IMR-90 (cell line): ENCODE data around the gene RORC. TPM values are rescaled to one million over a fixed set of nuclear protein-coding genes. Genes with fewer than 3 reads are reported as not detected.

Experiments
- ATAC-seq: fragments of 200-7000 bp; cut with Tn5 transposase; 2 replicates; pipeline ENCODE4 v1.9.1; 2020; ENCODE audit warnings: low read depth, mild to moderate bottlenecking, moderate library complexity
- BruUV-seq: library from RNA; stranded (reverse); fragments of 400-500 nt; replicated peaks from 2 replicates; lab custom pipeline; 2021; lab: Mats Ljungman, UMichigan
- CTCF ChIA-PET: fragments of 300-600 bp; formaldehyde crosslinking; extraction: SDS; loops from one replicate; lab custom pipeline; 2021; ENCODE audit warnings: antibody characterized with exemption; lab: Yijun Ruan, JAX
- POLR2A ChIA-PET: fragments of 300-600 bp; sonication (Branson Sonifier 250); formaldehyde crosslinking; loops from one replicate; lab custom pipeline; 2022; ENCODE audit warnings: antibody characterized with exemption; ENCODE audit not compliant: unreplicated experiment; lab: Charles Lee
- DNase-seq: peaks from one replicate; pipeline ENCODE4 v3.0.0; 2013
- H2AFZ ChIP-seq: replicated peaks from 2 replicates; pipeline ENCODE3; 2013; ENCODE audit warnings: low read length, mild to moderate bottlenecking; ENCODE audit not compliant: poor library complexity
- H2AK5ac ChIP-seq: 2 replicates; pipeline ENCODE4 v1.6.1; 2013; ENCODE audit warnings: low read depth, low read length, inconsistent platforms
- H2AK9ac ChIP-seq: replicated peaks from 2 replicates; pipeline ENCODE3; 2013; ENCODE audit warnings: mild to moderate bottlenecking, low read depth, low read length, moderate library complexity; ENCODE audit not compliant: poor library complexity
- H2BK120ac ChIP-seq: 2 replicates; pipeline ENCODE4 v1.6.1; 2013; ENCODE audit warnings: low read depth, low read length, inconsistent platforms
- H2BK15ac ChIP-seq: 3 replicates; pipeline ENCODE4 v1.6.1; 2013; ENCODE audit warnings: low read depth, low read length, inconsistent platforms
- H2BK20ac ChIP-seq: 2 replicates; pipeline ENCODE4 v1.6.1; 2013; ENCODE audit warnings: low read depth, mild to moderate bottlenecking, inconsistent platforms, low read length, moderate library complexity
- H2BK5ac ChIP-seq: 2 replicates; pipeline ENCODE4 v1.6.1; 2013; ENCODE audit warnings: mild to moderate bottlenecking, low read depth, low read length, inconsistent platforms; ENCODE audit not compliant: poor library complexity, severe bottlenecking
- H3K14ac ChIP-seq: replicated peaks from 2 replicates; pipeline ENCODE4 v1.6.1; 2013; ENCODE audit warnings: low read depth, low read length, inconsistent platforms
- H3K18ac ChIP-seq: 2 replicates; pipeline ENCODE4 v1.6.1; 2013; ENCODE audit warnings: low read depth, low read length, control low read depth
- H3K23ac ChIP-seq: 2 replicates; pipeline ENCODE4 v1.6.1; 2013; ENCODE audit warnings: low read depth, low read length, inconsistent platforms
- H3K27ac ChIP-seq: 2 replicates; pipeline ENCODE4 v1.5.1; 2013; ENCODE audit warnings: mild to moderate bottlenecking, control low read depth, low read length; ENCODE audit not compliant: insufficient read depth
- H3K27me3 ChIP-seq: 2 replicates; pipeline ENCODE4 v1.6.1; 2013; ENCODE audit warnings: low read length; ENCODE audit not compliant: control insufficient read depth, insufficient read depth
- H3K36me3 ChIP-seq: 2 replicates; pipeline ENCODE4 v1.6.1; 2013; ENCODE audit warnings: low read length, mixed read lengths; ENCODE audit not compliant: control insufficient read depth, insufficient read depth
- H3K4ac ChIP-seq: 2 replicates; pipeline ENCODE4 v1.6.1; 2013; ENCODE audit warnings: low read depth, low read length, inconsistent platforms
- H3K4me1 ChIP-seq: 2 replicates; pipeline ENCODE4 v1.6.1; 2013; ENCODE audit warnings: low read length, mixed read lengths; ENCODE audit not compliant: control insufficient read depth, insufficient read depth
- H3K4me2 ChIP-seq: 2 replicates; pipeline ENCODE4 v1.6.1; 2013; ENCODE audit warnings: low read depth, mild to moderate bottlenecking, control low read depth, low read length, moderate library complexity
- H3K4me3 ChIP-seq: 2 replicates; pipeline ENCODE4 v1.5.1; 2013; ENCODE audit warnings: low read depth, mild to moderate bottlenecking, control low read depth, low read length, moderate library complexity; ENCODE audit not compliant: insufficient read depth
- H3K56ac ChIP-seq: 2 replicates; pipeline ENCODE4 v1.6.1; 2013; ENCODE audit warnings: low read length, inconsistent platforms; ENCODE audit not compliant: insufficient read depth; ENCODE audit errors: extremely low read depth
- H3K79me1 ChIP-seq, 2 experiments: 2 replicates each; pipeline ENCODE4 v1.6.1; 2013; ENCODE audit warnings: low read length in 2 of 2, inconsistent platforms in 1 of 2, low read depth in 1 of 2
- H3K9ac ChIP-seq: 2 replicates; pipeline ENCODE4 v1.6.1; 2013; ENCODE audit warnings: low read depth, low read length, control low read depth
- H3K9me1 ChIP-seq: 2 replicates; pipeline ENCODE4 v1.6.1; 2013; ENCODE audit warnings: low read length, inconsistent platforms; ENCODE audit not compliant: insufficient read depth
- H3K9me3 ChIP-seq: 2 replicates; pipeline ENCODE4 v1.6.1; 2013; ENCODE audit warnings: low read length; ENCODE audit not compliant: control insufficient read depth, insufficient read depth
- H4K20me1 ChIP-seq: 2 replicates; pipeline ENCODE4 v1.6.1; 2013; ENCODE audit warnings: low read length, inconsistent platforms; ENCODE audit not compliant: insufficient read depth
- H4K5ac ChIP-seq: 2 replicates; pipeline ENCODE4 v1.6.1; 2013; ENCODE audit warnings: mild to moderate bottlenecking, low read depth, low read length, control low read depth
- H4K8ac ChIP-seq, 2 experiments: 2 replicates each; pipeline ENCODE4 v1.6.1; 2013; ENCODE audit warnings: low read depth in 2 of 2, low read length in 2 of 2, control low read depth in 1 of 2, inconsistent platforms in 1 of 2
- H4K91ac ChIP-seq: 2 replicates; pipeline ENCODE4 v1.6.1; 2013; ENCODE audit warnings: low read depth, low read length, inconsistent platforms; ENCODE audit not compliant: insufficient read depth
- FOS ChIP-seq: fragments of 150-350 bp; IDR thresholded peaks from 2 replicates; pipeline ENCODE4 v1.6.1; 2016; ENCODE audit warnings: low read depth, low read length
- MAFK ChIP-seq: IDR thresholded peaks from 2 replicates; pipeline ENCODE4 v1.6.1; 2012; ENCODE audit warnings: low read depth, low read length, improper control_type of control experiment
- MXI1 ChIP-seq: IDR thresholded peaks from 2 replicates; pipeline ENCODE4 v1.6.1; 2012; ENCODE audit warnings: low read depth, mild to moderate bottlenecking, low read length, moderate library complexity, borderline replicate concordance
- RAD21 ChIP-seq: IDR thresholded peaks from 2 replicates; pipeline ENCODE4 v1.6.1; 2012; ENCODE audit warnings: low read length, improper control_type of control experiment
- RCOR1 ChIP-seq: IDR thresholded peaks from 2 replicates; pipeline ENCODE4 v1.6.1; 2012; ENCODE audit warnings: mild to moderate bottlenecking, low read length, improper control_type of control experiment; ENCODE audit not compliant: insufficient replicate concordance
- RFX5 ChIP-seq: IDR thresholded peaks from 2 replicates; pipeline ENCODE4 v1.8.0; 2012; ENCODE audit warnings: low read depth, mild to moderate bottlenecking, low read length, moderate library complexity
- WGBS, 2 experiments: methylation state at CpG; one replicate each; pipeline versions ENCODE4 v1.1.5 to v1.1.7; 2013; ENCODE audit warnings: missing lambda C conversion rate in 2 of 2; ENCODE audit not compliant: insufficient read length in 1 of 2; ENCODE audit errors: extremely low coverage in 2 of 2; 5-methylcytosine and 5-hydroxymethylcytosine counted together
- dilution Hi-C: fragments of 300-500 bp; cut with HindIII; formaldehyde crosslinking; loops from one replicate; pipeline ENCODE4 v1.14.3; 2018; ENCODE audit warnings: low sequenced_read_pairs; ENCODE audit not compliant: unreplicated experiment
- in situ Hi-C: fragments of 300-500 bp; cut with MboI; formaldehyde crosslinking; loops from 3 replicates; pipeline ENCODE4 v1.14.3; 2019; ENCODE audit warnings: low sequenced_read_pairs, inconsistent platforms, mixed read lengths
- intact Hi-C: fragments of 100-400 bp; cut with micrococcal nuclease; formaldehyde crosslinking; loops from 2 replicates; pipeline ENCODE4 v1.10.0; 2022
- polyA plus RNA-seq, 3 experiments: library from polyadenylated mRNA; depleted of rRNA; stranded (reverse); fragments of >200 nt; gene quantifications; 2 replicates each; pipeline ENCODE4 v1.2.3, GENCODE V29; 2012; ENCODE audit warnings: low replicate concordance in 1 of 3
- total RNA-seq: library from RNA; depleted of rRNA; stranded (reverse); fragments of >200 nt; gene quantifications from 2 replicates; pipeline ENCODE4 v1.2.3, GENCODE V29; 2012

RORC gene
- total and polyA plus RNA-seq, 2 of the 4 experiments (the other 2 are of a cell fraction) = not detected

GRCh38 chr1:151805066-151805820 lies 26.4 kb downstream of the RORC start, which contains the start of gene LINGO4:
Gene LINGO4 (minus strand): TSS chr1:151805419. CDS start chr1:151802704, 2,715 bp downstream.
- no peaks in the 10 kb centered on the region for H3K9me3 ChIP-seq
- no peak within 1 kb of the TSS for H3K9ac ChIP-seq
- no peak within 1 kb of the TSS for H3K14ac ChIP-seq
- CTCF ChIA-PET = no interaction called here
- H3K56ac ChIP-seq = no peak within 1 kb of the TSS
- H2BK20ac ChIP-seq = no peak within 1 kb of the TSS
- H4K5ac ChIP-seq = no peak within 1 kb of the TSS
- no peak for ATAC-seq
- no peak within 1 kb of the TSS for H3K27ac ChIP-seq
- H3K18ac ChIP-seq = no peak within 1 kb of the TSS
- H3K9me1 ChIP-seq = no peaks in the 10 kb centered on the region; the same call in 1 of the 2 replicates
- no peak within 1 kb of the TSS for H2AK9ac ChIP-seq
- H3K36me3 ChIP-seq = no peaks in the 10 kb centered on the region
- no peak within 1 kb of the TSS for H4K91ac ChIP-seq
- peaks cover 81% of the 10 kb centered on the region for H3K27me3 ChIP-seq
- H2AFZ ChIP-seq = no peak within 1 kb of the TSS
- POLR2A ChIA-PET = no interaction called here
- dilution Hi-C loops (no loop called here), in situ Hi-C loops (no loop called here), intact Hi-C loops (no loop called here)
- H2BK5ac ChIP-seq = no peak within 1 kb of the TSS
- no peak within 1 kb of the TSS for H3K23ac ChIP-seq
- DNase-seq = no peak
- no peaks in the 10 kb centered on the region for H3K79me1 ChIP-seq
- H4K8ac ChIP-seq = no peak within 1 kb of the TSS
- no peak within 1 kb of the TSS for H2BK120ac ChIP-seq
- H3K4me3 ChIP-seq = no peak within 1 kb of the TSS
- no peak within 1 kb of the TSS for H2AK5ac ChIP-seq
- no peak within 1 kb of the TSS for H2BK15ac ChIP-seq
- no TSS peak for BruUV-seq
- TF ChIP-seq RFX5 (no peak), RAD21 (no peak), MXI1 (no peak), MAFK (no peak), FOS (no peak), RCOR1 (no peak)
- H3K4me2 ChIP-seq = no peak within 1 kb of the TSS
- no peaks in the 10 kb centered on the region for H4K20me1 ChIP-seq
- H3K4ac ChIP-seq = no peak within 1 kb of the TSS
- no peaks in the 10 kb centered on the region for H3K4me1 ChIP-seq
- 41% methylated on average over 7 of the region's 12 CpGs; no CpG with 5 or more reads in 1 of the 2 experiments for WGBS, 2 experiments
